BE2C (cell line): ENCODE results near the gene IL1RAP.

Experiments used
- DNase-seq: peaks from one replicate; pipeline ENCODE4 v3.0.0-alpha.2; 2020
- H3K27me3 ChIP-seq: fragments of 250-450 bp; sonication (Bioruptor Pico); 2 replicates; pipeline ENCODE4 v1.5.1; 2020; ENCODE audit warnings: mild to moderate bottlenecking
- H3K36me3 ChIP-seq: fragments of 250-450 bp; sonication (Bioruptor Pico); 2 replicates; pipeline ENCODE4 v1.5.1; 2020; ENCODE audit warnings: mild to moderate bottlenecking
- H3K4me1 ChIP-seq: fragments of 250-450 bp; sonication (Bioruptor Pico); 2 replicates; pipeline ENCODE4 v1.5.1; 2020
- H3K4me3 ChIP-seq: 2 replicates; pipeline ENCODE4 v1.5.1; 2011; ENCODE audit warnings: low read depth, low read length
- H3K9me3 ChIP-seq: fragments of 250-450 bp; sonication (Bioruptor Pico); 2 replicates; pipeline ENCODE4 v1.5.1; 2020
- TF ChIP-seq, protein P1 (sequence below): IDR thresholded peaks from 2 replicates; pipeline ENCODE4 v1.5.1; 2012; ENCODE audit warnings: mild to moderate bottlenecking, low read depth, low read length

IL1RAP gene

DNA sequence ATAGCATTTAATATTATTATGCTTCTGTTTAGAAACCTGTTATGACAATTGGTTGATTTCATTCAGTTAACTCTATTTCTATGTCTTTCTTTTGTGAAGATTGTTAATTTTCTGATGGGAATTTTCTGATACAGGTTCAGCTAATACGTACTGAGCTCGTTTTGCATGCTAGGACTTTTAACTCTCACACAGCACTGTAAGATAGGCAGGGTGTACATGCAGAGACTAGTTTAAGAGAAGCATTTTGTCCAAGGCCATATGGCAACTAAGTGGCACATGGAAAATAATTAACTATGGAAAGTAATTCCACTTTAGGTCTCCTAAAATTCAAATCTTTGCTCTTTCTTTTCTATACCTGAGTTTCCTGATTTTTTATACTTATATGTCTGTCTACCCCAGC, 81.9 kb downstream of the IL1RAP start:
- TF ChIP-seq, protein P1, sequence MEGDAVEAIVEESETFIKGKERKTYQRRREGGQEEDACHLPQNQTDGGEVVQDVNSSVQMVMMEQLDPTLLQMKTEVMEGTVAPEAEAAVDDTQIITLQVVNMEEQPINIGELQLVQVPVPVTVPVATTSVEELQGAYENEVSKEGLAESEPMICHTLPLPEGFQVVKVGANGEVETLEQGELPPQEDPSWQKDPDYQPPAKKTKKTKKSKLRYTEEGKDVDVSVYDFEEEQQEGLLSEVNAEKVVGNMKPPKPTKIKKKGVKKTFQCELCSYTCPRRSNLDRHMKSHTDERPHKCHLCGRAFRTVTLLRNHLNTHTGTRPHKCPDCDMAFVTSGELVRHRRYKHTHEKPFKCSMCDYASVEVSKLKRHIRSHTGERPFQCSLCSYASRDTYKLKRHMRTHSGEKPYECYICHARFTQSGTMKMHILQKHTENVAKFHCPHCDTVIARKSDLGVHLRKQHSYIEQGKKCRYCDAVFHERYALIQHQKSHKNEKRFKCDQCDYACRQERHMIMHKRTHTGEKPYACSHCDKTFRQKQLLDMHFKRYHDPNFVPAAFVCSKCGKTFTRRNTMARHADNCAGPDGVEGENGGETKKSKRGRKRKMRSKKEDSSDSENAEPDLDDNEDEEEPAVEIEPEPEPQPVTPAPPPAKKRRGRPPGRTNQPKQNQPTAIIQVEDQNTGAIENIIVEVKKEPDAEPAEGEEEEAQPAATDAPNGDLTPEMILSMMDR = no peak
- Histone ChIP-seq H3K4me3 (no peak overlapping the region), H3K4me1 (no peaks in the 10 kb centered on the region), H3K9me3 (no peaks in the 10 kb centered on the region), H3K36me3 (no peaks in the 10 kb centered on the region), H3K27me3 (no peaks in the 10 kb centered on the region)
- no peak for DNase-seq

DNA sequence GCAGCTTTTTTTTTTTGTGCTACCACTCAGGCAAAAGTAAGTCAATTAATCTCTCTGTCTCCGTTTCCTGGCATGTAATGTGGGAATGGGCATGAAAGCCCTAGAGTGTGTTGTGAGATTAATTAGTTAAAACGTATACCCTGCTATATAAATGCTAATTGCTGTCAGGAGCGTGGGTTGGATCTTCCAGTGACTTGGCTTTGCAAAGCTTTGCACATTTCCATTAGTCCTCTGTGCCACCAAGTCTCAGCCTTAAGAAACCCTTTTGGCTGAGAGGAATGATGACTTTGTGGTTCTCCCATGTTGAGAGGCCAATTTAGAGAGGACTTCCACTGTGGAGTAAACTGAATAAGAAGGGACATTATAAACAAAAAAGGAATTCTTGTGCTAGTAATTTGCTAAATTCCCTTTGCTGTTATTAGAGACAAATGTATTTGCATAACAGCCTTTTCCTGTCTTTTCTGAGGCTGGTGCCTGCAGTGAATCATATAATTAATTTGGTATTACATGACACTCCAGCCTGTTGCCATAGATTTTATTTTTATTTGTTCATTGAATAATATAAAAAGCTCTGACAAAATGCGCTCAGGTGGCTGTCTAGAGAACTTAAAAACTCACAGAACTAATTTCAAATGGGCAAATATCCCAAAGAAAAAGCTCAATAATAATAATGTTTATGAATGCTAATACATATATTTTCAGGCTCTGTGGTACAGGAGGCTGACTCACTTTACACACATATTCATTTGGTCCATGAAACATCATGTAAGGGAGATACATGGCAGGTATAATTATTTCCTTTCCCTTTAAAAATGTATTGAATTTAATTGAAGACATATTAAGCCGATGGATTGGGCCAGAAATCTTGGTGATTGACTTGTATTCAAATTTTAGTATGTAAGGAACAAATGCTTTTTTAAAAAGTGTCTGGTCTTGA, 82.7 kb downstream of the IL1RAP start:
- Histone ChIP-seq H3K4me1 (no peaks in the 10 kb centered on the region), H3K9me3 (no peaks in the 10 kb centered on the region), H3K4me3 (no peak overlapping the region), H3K27me3 (no peaks in the 10 kb centered on the region), H3K36me3 (no peaks in the 10 kb centered on the region)
- no peak for DNase-seq
- TF ChIP-seq, protein P1 = no peak

GRCh38 chr3:190597291-190597690, 83.4 kb downstream of the IL1RAP start:
- no peak overlapping the region for H3K4me3 ChIP-seq
- no peaks in the 10 kb centered on the region for H3K4me1 ChIP-seq
- H3K9me3 ChIP-seq = no peaks in the 10 kb centered on the region
- no peak for DNase-seq
- no peaks in the 10 kb centered on the region for H3K27me3 ChIP-seq
- no peaks in the 10 kb centered on the region for H3K36me3 ChIP-seq
- TF ChIP-seq, protein P1 = no peak

DNA sequence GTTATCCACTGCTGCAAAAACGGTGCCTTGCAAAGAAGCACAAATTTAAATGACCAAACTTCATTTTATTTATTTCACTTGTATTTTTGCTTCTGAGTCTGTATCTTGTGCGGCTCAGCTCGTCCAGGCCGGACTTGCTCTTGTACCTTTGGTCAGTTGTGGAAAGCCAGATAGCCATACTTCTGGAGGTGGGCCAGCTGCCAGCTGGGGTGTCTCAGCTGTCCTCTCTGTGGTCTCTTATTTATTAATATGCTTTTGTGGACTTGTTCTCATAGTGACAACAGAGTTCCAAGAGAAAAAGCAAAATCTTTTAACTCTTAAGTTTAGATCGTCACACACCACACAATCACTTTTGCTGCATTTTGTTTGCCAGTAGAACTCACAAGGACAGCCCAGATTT, 87.7 kb downstream of the IL1RAP start:
- DNase-seq = no peak
- TF ChIP-seq, protein P1 = no peak
- Histone ChIP-seq H3K9me3 (no peaks in the 10 kb centered on the region), H3K4me1 (no peaks in the 10 kb centered on the region), H3K27me3 (no peaks in the 10 kb centered on the region), H3K36me3 (no peaks in the 10 kb centered on the region), H3K4me3 (no peak overlapping the region)

DNA sequence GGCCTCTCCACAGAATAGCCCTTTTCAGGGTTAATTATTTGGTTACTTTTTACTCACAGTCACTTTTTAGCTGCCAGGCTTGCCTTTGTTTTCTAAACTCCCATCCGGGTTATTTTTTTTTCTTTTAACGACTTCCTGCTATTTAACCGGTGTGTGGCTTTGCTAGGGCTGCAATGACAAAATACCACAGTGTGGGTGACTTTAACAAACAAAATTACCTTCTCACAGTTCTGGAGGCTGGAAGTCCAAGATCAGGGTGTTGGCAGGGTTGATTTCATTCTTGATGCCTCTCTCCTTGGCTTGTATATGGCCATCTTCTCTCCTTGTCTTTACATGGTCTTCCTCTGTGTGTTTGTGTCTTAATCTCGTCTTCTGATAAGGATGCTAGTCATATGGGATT, 91.5 kb downstream of the IL1RAP start:
- TF ChIP-seq, protein P1 = no peak
- no peaks in the 10 kb centered on the region for H3K9me3 ChIP-seq
- H3K4me1 ChIP-seq = no peaks in the 10 kb centered on the region
- H3K36me3 ChIP-seq = no peaks in the 10 kb centered on the region
- no peaks in the 10 kb centered on the region for H3K27me3 ChIP-seq
- H3K4me3 ChIP-seq = no peak overlapping the region
- DNase-seq = no peak

- DNase-seq = no peak
- Histone ChIP-seq H3K9me3 (no peaks in the 10 kb centered on the region), H3K27me3 (no peaks in the 10 kb centered on the region), H3K36me3 (no peaks in the 10 kb centered on the region), H3K4me1 (no peaks in the 10 kb centered on the region), H3K4me3 (no peak overlapping the region)
- TF ChIP-seq, protein P1 = no peak
Observed at GRCh38 chr3:190606596-190606995, 92.7 kb downstream of the IL1RAP start.
